ENCODE measurements around the gene S1PR4. TPM values are rescaled to one million over a fixed set of nuclear protein-coding genes. Genes with fewer than 3 reads are reported as not detected.
"Not testable (repeated sequence)": the region's sequence is repeated elsewhere in the genome, so short reads cannot be mapped to it uniquely, and the experiment has no call there.

S1PR4 gene
- polyA plus RNA-seq, 1 experiment, result not detected

GRCh38 chr19:3171894-3172672 is 6.5 kb upstream of the S1PR4 start:
- H3K4me3 ChIP-seq (ENCODE audit: low read depth, low read length), result no peak overlapping the region
- ChIA-PET CTCF (interaction anchor here (1.0 kb wide), 1 partner anchor 11 kb away, joined by 3 read pairs; no protein-coding TSS in a partner anchor), POLR2A (no interaction called here)
- no peak for DNase-seq (ENCODE audit: low read depth, low spot score)
- H3K9me3 ChIP-seq (ENCODE audit: control insufficient read depth, insufficient read depth, low read length), result no peaks in the 10 kb centered on the region; the same call in 1 of the 2 replicates
- no peak for TF ChIP-seq CTCF (IDR thresholded peaks at IDR 0.05; ENCODE audit: low read depth, low read length)
- H3K27me3 ChIP-seq (ENCODE audit: control insufficient read depth, insufficient read depth, low read length), result peaks cover 4% of the 10 kb centered on the region
- no peak overlapping the region for H3K27ac ChIP-seq (ENCODE audit: low read depth, low read length)

GRCh38 chr19:3172673-3173000 is 5.9 kb upstream of the S1PR4 start:
- DNase-seq (ENCODE audit: low read depth, low spot score); CTCF ChIA-PET; POLR2A ChIA-PET; H3K9me3 ChIP-seq (ENCODE audit: control insufficient read depth, insufficient read depth, low read length); H3K27ac ChIP-seq (ENCODE audit: low read depth, low read length); H3K4me3 ChIP-seq (ENCODE audit: low read depth, low read length); H3K27me3 ChIP-seq (ENCODE audit: control insufficient read depth, insufficient read depth, low read length): not testable (repeated sequence)

GRCh38 chr19:3175781-3176714 is 2.5 kb upstream of the S1PR4 start:
- no peak for DNase-seq (ENCODE audit: low read depth, low spot score)

GRCh38 chr19:3176715-3177501 is 1.7 kb upstream of the S1PR4 start:
- CTCF ChIA-PET, result no interaction called here
- H3K27me3 ChIP-seq (ENCODE audit: control insufficient read depth, insufficient read depth, low read length), result no peaks in the 10 kb centered on the region
- POLR2A ChIA-PET, result no interaction called here
- no peak overlapping the region for H3K4me3 ChIP-seq (ENCODE audit: low read depth, low read length)
- TF ChIP-seq CTCF (IDR thresholded peaks at IDR 0.05; ENCODE audit: low read depth, low read length), result no peak
- no peak overlapping the region for H3K27ac ChIP-seq (ENCODE audit: low read depth, low read length)
- peaks cover 12% of the 10 kb centered on the region; the same call in 1 of the 2 replicates for H3K9me3 ChIP-seq (ENCODE audit: control insufficient read depth, insufficient read depth, low read length)
- DNase-seq (ENCODE audit: low read depth, low spot score), result no peak

More at GRCh38 chr19:3175781-3176714, 2.5 kb upstream of the S1PR4 start:
- Histone ChIP-seq H3K9me3 (ENCODE audit: control insufficient read depth, insufficient read depth, low read length) (peaks cover 12% of the 10 kb centered on the region; the same call in 1 of the 2 replicates), H3K4me3 (ENCODE audit: low read depth, low read length) (no peak overlapping the region), H3K27ac (ENCODE audit: low read depth, low read length) (no peak overlapping the region), H3K27me3 (ENCODE audit: control insufficient read depth, insufficient read depth, low read length) (peaks cover 2% of the 10 kb centered on the region)
- ChIA-PET POLR2A (no interaction called here), CTCF (no interaction called here)
- no peak for TF ChIP-seq CTCF (IDR thresholded peaks at IDR 0.05; ENCODE audit: low read depth, low read length)

- no peak for TF ChIP-seq CTCF (IDR thresholded peaks at IDR 0.05; ENCODE audit: low read depth, low read length)
- POLR2A ChIA-PET, result no interaction called here
- Histone ChIP-seq H3K4me3 (ENCODE audit: low read depth, low read length) (no peak overlapping the region), H3K27ac (ENCODE audit: low read depth, low read length) (no peak overlapping the region), H3K27me3 (ENCODE audit: control insufficient read depth, insufficient read depth, low read length) (no peaks in the 10 kb centered on the region), H3K9me3 (ENCODE audit: control insufficient read depth, insufficient read depth, low read length) (peaks cover 12% of the 10 kb centered on the region; the same call in 1 of the 2 replicates)
- DNase-seq (ENCODE audit: low read depth, low spot score), result no peak
- CTCF ChIA-PET, result no interaction called here
Measured at GRCh38 chr19:3178973-3179738, 587 bp downstream of the S1PR4 start.

All from AG04450 (cell line).